HepG2 (cell line): ENCODE measurements around the gene SKI. TPM values are rescaled to one million over a fixed set of nuclear protein-coding genes. Genes with fewer than 3 reads are reported as not detected.

Source experiments
- CAMTA2 ChIP-seq: sonication (generic); formaldehyde crosslinking; IDR thresholded peaks from 2 replicates; pipeline ENCODE4 v1.4.0; 2020; ENCODE audit warnings: mild to moderate bottlenecking, missing genetic modification reagents, borderline replicate concordance
- FOXO1 ChIP-seq: sonication (generic); formaldehyde crosslinking; IDR thresholded peaks from 2 replicates; pipeline ENCODE4 v1.4.0; 2020; ENCODE audit warnings: missing genetic modification reagents
- HNF4A ChIP-seq: sonication (generic); formaldehyde crosslinking; IDR thresholded peaks from 2 replicates; pipeline ENCODE4 v1.4.0; 2020; ENCODE audit warnings: missing genetic modification reagents
- HNF4G ChIP-seq, 2 experiments: sonication (generic) in 1 of 2; formaldehyde crosslinking in 1 of 2; IDR thresholded peaks; 2 replicates each; pipeline versions ENCODE4 v1.4.0 to v1.6.1; 2011 to 2020; ENCODE audit warnings: borderline replicate concordance in 2 of 2, low read depth in 2 of 2, mild to moderate bottlenecking in 2 of 2, low read length in 1 of 2, missing genetic modification reagents in 1 of 2, moderate library complexity in 1 of 2
- LCORL ChIP-seq, 2 experiments: fragments of 450-650 bp in 1 of 2; sonication (generic) in 1 of 2; formaldehyde crosslinking in 1 of 2; IDR thresholded peaks; 2 replicates each; pipeline versions ENCODE4 v1.5.0 to v1.6.1; 2017 to 2020; ENCODE audit warnings: antibody characterized with exemption in 1 of 2, missing genetic modification reagents in 1 of 2
- NFKBIZ ChIP-seq: IDR thresholded peaks from 2 replicates; pipeline ENCODE4 v1.6.1; 2018; ENCODE audit warnings: missing genetic modification reagents, missing compliant biosample characterization
- NR2C2 ChIP-seq: sonication (generic); formaldehyde crosslinking; IDR thresholded peaks from 2 replicates; pipeline ENCODE4 v1.4.0; 2020; ENCODE audit warnings: missing genetic modification reagents, mild to moderate bottlenecking, moderate library complexity, borderline replicate concordance
- POLR2A ChIP-seq, 2 experiments: IDR thresholded peaks; 2 replicates each; pipeline ENCODE4 v1.6.1; 2011; ENCODE audit warnings: low read depth in 2 of 2, low read length in 2 of 2, mild to moderate bottlenecking in 1 of 2, moderate library complexity in 1 of 2; ENCODE audit not compliant: insufficient read depth in 1 of 2
- TCF7 ChIP-seq: sonication (generic); IDR thresholded peaks from 2 replicates; pipeline ENCODE4 v1.6.1; 2016; ENCODE audit warnings: antibody characterized with exemption, low read depth
- TSC22D2 ChIP-seq: sonication (generic); formaldehyde crosslinking; IDR thresholded peaks from 2 replicates; pipeline ENCODE4 v1.5.1; 2020; ENCODE audit warnings: missing genetic modification reagents, mild to moderate bottlenecking, borderline replicate concordance
- ZBTB38 ChIP-seq: sonication (generic); formaldehyde crosslinking; IDR thresholded peaks from 2 replicates; pipeline ENCODE4 v1.5.1; 2020; ENCODE audit warnings: mild to moderate bottlenecking, missing genetic modification reagents
- ZFP36L2 ChIP-seq: sonication (generic); formaldehyde crosslinking; IDR thresholded peaks from 2 replicates; pipeline ENCODE4 v1.4.0; 2020; ENCODE audit warnings: missing genetic modification reagents
- ZIK1 ChIP-seq: sonication (generic); formaldehyde crosslinking; IDR thresholded peaks from 2 replicates; pipeline ENCODE4 v1.5.0; 2020; ENCODE audit warnings: mild to moderate bottlenecking, low read depth, missing genetic modification reagents, borderline replicate concordance
- ZNF232 ChIP-seq: sonication (generic); formaldehyde crosslinking; IDR thresholded peaks from 2 replicates; pipeline ENCODE4 v1.4.0; 2020; ENCODE audit warnings: missing genetic modification reagents, borderline replicate concordance
- ZNF7 ChIP-seq: IDR thresholded peaks from 2 replicates; pipeline ENCODE4 v1.6.1; 2016; ENCODE audit warnings: missing biosample characterization, missing genetic modification reagents
- ZNF879 ChIP-seq: sonication (generic); formaldehyde crosslinking; IDR thresholded peaks from 2 replicates; pipeline ENCODE4 v1.8.1; 2023; ENCODE audit warnings: missing genetic modification reagents
- ZSCAN20 ChIP-seq: sonication (generic); formaldehyde crosslinking; IDR thresholded peaks from 2 replicates; pipeline ENCODE4 v1.4.0; 2020; ENCODE audit warnings: missing genetic modification reagents, mild to moderate bottlenecking, borderline replicate concordance
- polyA plus RNA-seq, 8 experiments: library from polyadenylated mRNA; depleted of rRNA in 3 of 8; stranded (reverse) in 7 of 8; unstranded in 1 of 8; fragments of >200 nt; fragmentation: Illumina TruSeq in 4 of 8; extraction: Trizol in 4 of 8; gene quantifications; 2 replicates each; pipeline versions ENCODE4 v1.2.1 to v1.2.3, GENCODE V29; 2011 to 2016; ENCODE audit warnings: low read depth in 4 of 8, missing spikeins in 1 of 8, mixed read lengths in 1 of 8; ENCODE audit not compliant: insufficient read depth in 1 of 8
- total RNA-seq, 5 experiments: library from RNA; depleted of rRNA; stranded (reverse); fragments of >200 nt; fragmentation: Illumina TruSeq; extraction: Trizol; gene quantifications; 2 replicates each; pipeline ENCODE4 v1.2.3, GENCODE V29; 2016; ENCODE audit warnings: low read depth in 1 of 5
- TF ChIP-seq, protein P1 (sequence below): sonication (generic); formaldehyde crosslinking; IDR thresholded peaks from 2 replicates; pipeline ENCODE4 v1.4.0; 2020; ENCODE audit warnings: missing genetic modification reagents, mild to moderate bottlenecking, borderline replicate concordance
- TF ChIP-seq, protein P2 (sequence below): sonication (generic); formaldehyde crosslinking; IDR thresholded peaks from 2 replicates; pipeline ENCODE4 v1.4.0; 2020; ENCODE audit warnings: missing genetic modification reagents, borderline replicate concordance
- TF ChIP-seq, protein P3 (sequence below): sonication (generic); formaldehyde crosslinking; IDR thresholded peaks from 2 replicates; pipeline ENCODE4 v1.4.0; 2020; ENCODE audit warnings: missing genetic modification reagents
- TF ChIP-seq, protein P4 (sequence below): sonication (generic); formaldehyde crosslinking; IDR thresholded peaks from 2 replicates; pipeline ENCODE4 v1.5.0; 2020; ENCODE audit warnings: missing genetic modification reagents
- TF ChIP-seq, protein P5 (sequence below): sonication (generic); formaldehyde crosslinking; IDR thresholded peaks from 2 replicates; pipeline ENCODE4 v1.5.0; 2020; ENCODE audit warnings: mild to moderate bottlenecking, missing genetic modification reagents, borderline replicate concordance

The SKI gene
- total and polyA plus RNA-seq, 2 of the 13 experiments (the other 11 are each of a cell fraction or from before 2014, with no cell fraction given) = 4.7 to 6.9 TPM

DNA sequence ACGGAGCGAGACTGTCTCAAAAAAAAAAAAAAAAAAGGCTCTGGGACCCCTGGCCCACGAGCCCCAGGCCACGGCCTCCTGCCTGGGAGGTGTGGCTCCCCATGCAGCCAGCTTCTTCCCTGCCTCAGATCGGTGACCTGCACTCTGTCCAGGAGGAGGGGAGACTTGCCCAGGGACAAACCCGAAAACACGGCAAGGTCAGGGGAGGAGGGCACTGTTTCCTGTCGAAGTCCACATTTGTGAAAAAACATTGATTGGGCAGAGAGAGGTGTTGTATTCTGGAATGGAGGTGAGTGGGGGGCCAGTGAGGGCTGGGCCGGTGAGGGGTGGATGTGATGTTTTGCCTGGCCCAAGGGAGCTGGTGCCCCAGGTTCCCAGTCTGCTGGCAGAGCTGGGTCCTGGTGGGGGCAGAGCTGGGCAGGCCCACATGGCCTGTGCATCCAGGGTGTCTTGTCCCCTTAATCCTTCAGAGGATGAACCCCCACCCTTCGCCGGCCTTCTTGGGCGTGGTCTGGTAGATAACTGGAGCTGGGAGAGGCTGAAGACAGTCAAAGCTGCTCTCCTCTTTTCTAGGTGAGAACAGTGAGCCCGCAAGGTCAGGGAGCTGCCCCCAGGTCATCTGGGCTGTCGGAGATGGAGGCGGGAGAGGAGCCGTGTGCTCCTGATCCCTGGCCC is 21.2 kb upstream of the SKI start (continued):
- TF ChIP-seq, protein P1, sequence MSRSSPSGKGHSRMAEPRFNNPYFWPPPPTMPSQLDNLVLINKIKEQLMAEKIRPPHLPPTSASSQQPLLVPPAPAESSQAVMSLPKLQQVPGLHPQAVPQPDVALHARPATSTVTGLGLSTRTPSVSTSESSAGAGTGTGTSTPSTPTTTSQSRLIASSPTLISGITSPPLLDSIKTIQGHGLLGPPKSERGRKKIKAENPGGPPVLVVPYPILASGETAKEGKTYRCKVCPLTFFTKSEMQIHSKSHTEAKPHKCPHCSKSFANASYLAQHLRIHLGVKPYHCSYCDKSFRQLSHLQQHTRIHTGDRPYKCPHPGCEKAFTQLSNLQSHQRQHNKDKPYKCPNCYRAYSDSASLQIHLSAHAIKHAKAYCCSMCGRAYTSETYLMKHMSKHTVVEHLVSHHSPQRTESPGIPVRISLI (CRISPR knock-in tag) = peak; percentile 71
- TF ChIP-seq CAMTA2 (CRISPR knock-in tag) (no peak), TSC22D2 (CRISPR knock-in tag) (no peak), HNF4A (peak; percentile 72), ZNF879 (CRISPR knock-in tag) (0 out of 2 replicates have a peak, but pooled peaks have one; percentile 12), ZBTB38 (CRISPR knock-in tag) (no peak), ZNF7 (CRISPR knock-in tag) (no peak), NR2C2 (CRISPR knock-in tag) (0 out of 2 replicates have a peak, but pooled peaks have one; percentile 25), POLR2A (IDR thresholded peaks at IDR 0.05; ENCODE audit: insufficient read depth in 1 of 2, low read depth in 2 of 2, low read length in 2 of 2) (no peak; a peak in 1 of 4 replicates), FOXO1 (CRISPR knock-in tag) (no peak; the same call in 1 of the 2 replicates), ZSCAN20 (CRISPR knock-in tag) (no peak), ZNF232 (CRISPR knock-in tag) (peak; percentile 79; the same call in 1 of the 2 replicates), NFKBIZ (CRISPR knock-in tag) (no peak), TCF7 (no peak), ZFP36L2 (CRISPR knock-in tag) (no peak), LCORL (IDR thresholded peaks at IDR 0.05) (no peak), LCORL (CRISPR knock-in tag; IDR thresholded peaks at IDR 0.05) (peak; percentile 68; the same call in 1 of the 2 replicates), ZIK1 (0 out of 2 replicates have a peak, but pooled peaks have one; percentile 12), HNF4G (IDR thresholded peaks at IDR 0.05; ENCODE audit: borderline replicate concordance, low read depth, low read length) (0 out of 2 replicates have a peak, but pooled peaks have one; percentile 53), HNF4G (CRISPR knock-in tag; IDR thresholded peaks at IDR 0.05; ENCODE audit: borderline replicate concordance, low read depth) (no peak)
- TF ChIP-seq, protein P2, sequence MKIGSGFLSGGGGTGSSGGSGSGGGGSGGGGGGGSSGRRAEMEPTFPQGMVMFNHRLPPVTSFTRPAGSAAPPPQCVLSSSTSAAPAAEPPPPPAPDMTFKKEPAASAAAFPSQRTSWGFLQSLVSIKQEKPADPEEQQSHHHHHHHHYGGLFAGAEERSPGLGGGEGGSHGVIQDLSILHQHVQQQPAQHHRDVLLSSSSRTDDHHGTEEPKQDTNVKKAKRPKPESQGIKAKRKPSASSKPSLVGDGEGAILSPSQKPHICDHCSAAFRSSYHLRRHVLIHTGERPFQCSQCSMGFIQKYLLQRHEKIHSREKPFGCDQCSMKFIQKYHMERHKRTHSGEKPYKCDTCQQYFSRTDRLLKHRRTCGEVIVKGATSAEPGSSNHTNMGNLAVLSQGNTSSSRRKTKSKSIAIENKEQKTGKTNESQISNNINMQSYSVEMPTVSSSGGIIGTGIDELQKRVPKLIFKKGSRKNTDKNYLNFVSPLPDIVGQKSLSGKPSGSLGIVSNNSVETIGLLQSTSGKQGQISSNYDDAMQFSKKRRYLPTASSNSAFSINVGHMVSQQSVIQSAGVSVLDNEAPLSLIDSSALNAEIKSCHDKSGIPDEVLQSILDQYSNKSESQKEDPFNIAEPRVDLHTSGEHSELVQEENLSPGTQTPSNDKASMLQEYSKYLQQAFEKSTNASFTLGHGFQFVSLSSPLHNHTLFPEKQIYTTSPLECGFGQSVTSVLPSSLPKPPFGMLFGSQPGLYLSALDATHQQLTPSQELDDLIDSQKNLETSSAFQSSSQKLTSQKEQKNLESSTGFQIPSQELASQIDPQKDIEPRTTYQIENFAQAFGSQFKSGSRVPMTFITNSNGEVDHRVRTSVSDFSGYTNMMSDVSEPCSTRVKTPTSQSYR (CRISPR knock-in tag) = no peak
- TF ChIP-seq, protein P3, sequence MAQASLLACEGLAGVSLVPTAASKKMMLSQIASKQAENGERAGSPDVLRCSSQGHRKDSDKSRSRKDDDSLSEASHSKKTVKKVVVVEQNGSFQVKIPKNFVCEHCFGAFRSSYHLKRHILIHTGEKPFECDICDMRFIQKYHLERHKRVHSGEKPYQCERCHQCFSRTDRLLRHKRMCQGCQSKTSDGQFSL (CRISPR knock-in tag) = no peak
- TF ChIP-seq, protein P4, sequence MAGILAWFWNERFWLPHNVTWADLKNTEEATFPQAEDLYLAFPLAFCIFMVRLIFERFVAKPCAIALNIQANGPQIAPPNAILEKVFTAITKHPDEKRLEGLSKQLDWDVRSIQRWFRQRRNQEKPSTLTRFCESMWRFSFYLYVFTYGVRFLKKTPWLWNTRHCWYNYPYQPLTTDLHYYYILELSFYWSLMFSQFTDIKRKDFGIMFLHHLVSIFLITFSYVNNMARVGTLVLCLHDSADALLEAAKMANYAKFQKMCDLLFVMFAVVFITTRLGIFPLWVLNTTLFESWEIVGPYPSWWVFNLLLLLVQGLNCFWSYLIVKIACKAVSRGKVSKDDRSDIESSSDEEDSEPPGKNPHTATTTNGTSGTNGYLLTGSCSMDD (CRISPR knock-in tag) = no peak
- TF ChIP-seq, protein P5, sequence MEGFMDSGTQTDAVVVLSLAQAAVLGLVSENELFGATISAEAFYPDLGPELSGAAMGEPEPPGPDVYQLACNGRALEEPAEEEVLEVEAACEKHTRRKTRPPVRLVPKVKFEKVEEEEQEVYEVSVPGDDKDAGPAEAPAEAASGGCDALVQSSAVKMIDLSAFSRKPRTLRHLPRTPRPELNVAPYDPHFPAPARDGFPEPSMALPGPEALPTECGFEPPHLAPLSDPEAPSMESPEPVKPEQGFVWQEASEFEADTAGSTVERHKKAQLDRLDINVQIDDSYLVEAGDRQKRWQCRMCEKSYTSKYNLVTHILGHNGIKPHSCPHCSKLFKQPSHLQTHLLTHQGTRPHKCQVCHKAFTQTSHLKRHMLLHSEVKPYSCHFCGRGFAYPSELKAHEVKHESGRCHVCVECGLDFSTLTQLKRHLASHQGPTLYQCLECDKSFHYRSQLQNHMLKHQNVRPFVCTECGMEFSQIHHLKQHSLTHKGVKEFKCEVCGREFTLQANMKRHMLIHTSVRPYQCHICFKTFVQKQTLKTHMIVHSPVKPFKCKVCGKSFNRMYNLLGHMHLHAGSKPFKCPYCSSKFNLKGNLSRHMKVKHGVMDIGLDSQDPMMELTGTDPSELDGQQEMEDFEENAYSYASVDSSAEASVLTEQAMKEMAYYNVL (CRISPR knock-in tag) = no peak
